Measurements from ENCODE around the gene ARHGEF9.

Gene ARHGEF9

GRCh38 chrX:63673896-63674295, 111.1 kb downstream of the ARHGEF9 start:
- no peak for TF ChIP-seq CTCF (IDR thresholded peaks at IDR 0.05; ENCODE audit: low read depth, low read length, missing control alignments)
- no peak for DNase-seq (ENCODE audit: low read depth)
- H3K4me3 ChIP-seq (ENCODE audit: low read depth, low read length) = no peak overlapping the region

- H3K4me3 ChIP-seq (ENCODE audit: low read depth, low read length) = no peak overlapping the region
- no peak for TF ChIP-seq CTCF (IDR thresholded peaks at IDR 0.05; ENCODE audit: low read depth, low read length, missing control alignments)
- DNase-seq (ENCODE audit: low read depth) = no peak
Measured at GRCh38 chrX:63664741-63665140, 120.3 kb downstream of the ARHGEF9 start.

- no peak for TF ChIP-seq CTCF (IDR thresholded peaks at IDR 0.05; ENCODE audit: low read depth, low read length, missing control alignments)
- no peak for DNase-seq (ENCODE audit: low read depth)
- H3K4me3 ChIP-seq (ENCODE audit: low read depth, low read length) = no peak overlapping the region
Measured at GRCh38 chrX:63664083-63664482, 120.9 kb downstream of the ARHGEF9 start.

- TF ChIP-seq CTCF (IDR thresholded peaks at IDR 0.05; ENCODE audit: low read depth, low read length, missing control alignments) = no peak
- DNase-seq (ENCODE audit: low read depth) = no peak
- no peak overlapping the region for H3K4me3 ChIP-seq (ENCODE audit: low read depth, low read length)
Measured at GRCh38 chrX:63661676-63662075, 123.3 kb downstream of the ARHGEF9 start.

GRCh38 chrX:63658920-63659319, 126.1 kb downstream of the ARHGEF9 start:
- no peak for TF ChIP-seq CTCF (IDR thresholded peaks at IDR 0.05; ENCODE audit: low read depth, low read length, missing control alignments)
- DNase-seq (ENCODE audit: low read depth) = no peak
- no peak overlapping the region for H3K4me3 ChIP-seq (ENCODE audit: low read depth, low read length)

GRCh38 chrX:63657821-63658220, 127.2 kb downstream of the ARHGEF9 start:
- no peak for DNase-seq (ENCODE audit: low read depth)
- TF ChIP-seq CTCF (IDR thresholded peaks at IDR 0.05; ENCODE audit: low read depth, low read length, missing control alignments) = no peak
- no peak overlapping the region for H3K4me3 ChIP-seq (ENCODE audit: low read depth, low read length)

- no peak for TF ChIP-seq CTCF (IDR thresholded peaks at IDR 0.05; ENCODE audit: low read depth, low read length, missing control alignments)
- DNase-seq (ENCODE audit: low read depth) = no peak
- no peak overlapping the region for H3K4me3 ChIP-seq (ENCODE audit: low read depth, low read length)
Measured at GRCh38 chrX:63656871-63657580, 128.0 kb downstream of the ARHGEF9 start.
